Measurements from ENCODE around the gene ARRB1.
"Not testable (repeated sequence)": the region's sequence is repeated elsewhere in the genome, so short reads cannot be mapped to it uniquely, and the experiment has no call there.

Gene ARRB1

GRCh38 chr11:75351541-75351790 is at the start of gene ARRB1:
TSS of gene ARRB1 (minus strand) at chr11:75351661. CDS start at chr11:75351607, 54 bp downstream.
- no peak for DNase-seq (ENCODE audit: low read depth)

DNA sequence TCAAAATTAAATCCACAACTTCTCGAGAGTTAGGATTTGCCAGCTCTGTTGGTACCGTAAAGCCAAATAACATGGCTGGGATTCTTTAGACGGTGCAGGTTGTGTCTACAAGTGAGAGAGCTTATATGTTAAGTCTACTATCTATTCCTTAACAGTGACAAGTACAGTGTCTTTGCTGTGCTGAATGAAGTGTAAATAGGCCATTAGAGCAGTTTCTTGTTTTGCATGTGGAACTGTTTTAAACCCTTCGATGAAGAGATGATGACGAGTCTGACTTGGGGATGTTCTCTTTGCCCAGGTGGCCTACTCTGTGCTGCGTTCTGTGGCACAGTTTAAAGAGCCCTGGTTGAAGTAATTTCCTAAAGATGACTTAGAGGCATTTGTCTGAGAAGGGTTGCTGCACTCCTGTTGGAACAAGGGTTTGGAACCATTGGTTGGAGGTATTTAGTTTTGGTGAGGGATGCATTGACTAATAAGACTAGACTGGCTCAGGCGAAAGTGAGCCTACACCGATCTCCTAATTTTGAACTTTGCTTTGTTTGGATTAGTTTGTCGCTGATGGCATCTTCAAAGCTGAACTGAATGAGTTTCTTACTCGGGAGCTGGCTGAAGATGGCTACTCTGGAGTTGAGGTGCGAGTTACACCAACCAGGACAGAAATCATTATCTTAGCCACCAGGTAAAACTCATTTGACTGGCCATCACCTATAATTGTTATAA is 48.8 kb upstream of the ARRB1 start:
- DNase-seq (ENCODE audit: low read depth): no peak

DNA sequence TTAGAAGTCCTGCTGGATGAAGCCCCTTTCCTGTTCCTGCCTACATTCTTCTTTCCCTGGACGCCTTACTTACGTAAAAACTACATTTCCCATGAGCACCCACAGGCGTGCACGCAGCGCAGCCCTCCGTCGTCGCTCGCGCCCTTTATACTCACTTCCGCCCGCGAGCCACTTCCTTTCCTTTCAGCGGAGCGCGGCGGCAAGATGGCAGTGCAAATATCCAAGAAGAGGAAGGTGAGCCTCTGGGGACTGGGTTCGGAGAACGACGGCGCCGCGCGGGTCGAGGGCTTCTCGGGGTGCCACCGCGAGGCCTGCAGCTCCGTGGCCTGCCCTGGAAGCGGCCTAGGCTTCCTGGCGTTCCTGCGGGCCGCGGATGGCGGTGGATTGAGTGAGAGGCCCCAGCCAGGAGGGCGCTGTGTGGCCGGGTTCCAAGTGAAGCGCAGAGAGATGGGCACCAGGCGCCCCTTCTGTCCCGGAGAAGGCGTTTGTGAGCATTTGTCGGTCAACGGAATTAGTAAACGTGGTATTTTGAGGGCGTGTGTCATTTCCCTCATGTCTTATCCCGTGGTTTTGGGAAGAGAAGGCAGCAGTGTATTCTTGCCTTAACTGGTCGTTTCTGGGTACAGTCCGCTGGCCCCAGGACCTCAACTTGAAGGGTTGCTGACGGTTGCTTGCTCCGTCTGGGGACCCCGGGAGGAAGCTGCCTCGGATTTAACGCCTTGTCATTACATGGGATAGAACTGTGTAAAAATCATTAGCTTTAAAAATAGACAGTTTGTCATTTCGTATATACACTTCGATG is 48.1 kb upstream of the ARRB1 start, which contains the start of gene RPS3:
TSS of gene RPS3 (plus strand) at position 175 of the 802 bp plus-strand sequence. CDS start at position 205, 30 bp downstream.
- peak; percentile 89 for DNase-seq (ENCODE audit: low read depth)

DNA sequence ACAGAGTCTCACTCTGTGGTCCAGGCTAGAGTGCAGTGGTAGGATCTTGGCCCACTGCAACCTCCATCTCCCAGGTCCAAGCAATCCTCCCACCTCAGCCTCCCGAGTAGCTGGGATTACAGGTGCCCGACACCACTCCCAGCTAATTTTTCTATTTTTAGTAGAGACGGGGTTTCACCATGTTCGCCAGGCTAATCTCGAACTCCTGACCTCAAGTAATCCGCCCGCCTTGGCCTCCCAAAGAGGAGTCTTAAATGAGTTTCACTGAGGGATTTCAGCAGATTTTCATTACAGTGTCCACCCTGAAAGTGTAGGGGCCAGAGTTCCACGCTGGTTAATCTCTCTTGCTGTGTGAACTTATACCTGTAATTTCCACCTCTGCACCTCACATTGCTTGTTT is 47.4 kb upstream of the ARRB1 start:
- DNase-seq (ENCODE audit: low read depth): no peak

DNA sequence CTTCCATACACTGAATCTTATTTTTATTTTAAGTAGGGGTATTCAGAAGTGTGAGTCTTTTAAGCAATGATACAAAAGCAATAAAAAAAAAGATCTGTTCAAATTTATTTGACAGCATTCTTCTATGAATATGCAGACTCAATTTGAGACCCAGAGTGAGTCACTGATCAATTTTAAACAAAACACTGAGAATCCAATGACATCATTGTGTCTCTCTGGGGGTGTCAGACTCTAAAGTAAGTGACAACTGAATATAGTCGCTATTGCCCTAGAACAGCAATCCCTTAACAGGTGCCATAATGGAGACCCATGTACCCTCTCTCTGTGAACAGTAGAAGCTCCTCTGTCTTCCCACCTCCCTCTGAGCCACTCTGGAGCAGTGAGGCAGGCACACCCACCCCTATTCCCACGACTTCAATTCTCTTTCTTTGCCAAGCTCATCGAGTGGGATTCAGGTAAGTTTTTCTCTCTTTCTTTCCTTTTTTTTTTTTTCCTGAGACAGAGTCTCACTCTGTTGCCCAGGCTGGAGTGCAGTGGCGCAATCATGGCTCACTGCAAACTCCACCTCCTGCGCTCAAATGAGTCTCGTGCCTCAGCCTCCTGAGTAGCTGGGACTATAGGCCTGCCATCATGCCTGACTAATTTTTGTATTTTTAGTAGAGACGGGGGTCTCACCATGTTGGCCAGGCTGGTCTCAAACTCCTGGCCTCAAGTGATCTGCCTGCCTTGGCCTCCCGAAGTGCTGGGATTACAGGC is 42.8 kb upstream of the ARRB1 start:
- DNase-seq (ENCODE audit: low read depth): no peak

DNA sequence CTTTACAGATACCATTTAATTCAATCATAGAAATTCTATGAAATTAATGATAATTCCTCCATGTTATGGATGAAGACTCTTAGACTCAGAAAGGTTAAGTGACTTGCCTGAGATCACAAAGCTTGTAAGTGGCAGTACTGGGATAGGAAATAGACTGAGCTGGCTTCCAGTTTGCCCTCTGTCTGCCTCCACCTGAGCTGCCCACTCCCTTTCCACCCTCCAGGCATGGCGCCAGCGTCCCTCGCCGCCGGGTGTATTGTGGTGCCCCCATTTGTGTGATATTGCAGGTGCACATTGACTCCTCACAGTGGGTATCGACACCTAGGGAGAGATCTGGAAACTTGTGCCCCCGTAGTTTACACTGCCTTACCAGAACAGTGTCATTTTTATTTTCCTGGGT is 38.5 kb upstream of the ARRB1 start:
- DNase-seq (ENCODE audit: low read depth): no peak

DNA sequence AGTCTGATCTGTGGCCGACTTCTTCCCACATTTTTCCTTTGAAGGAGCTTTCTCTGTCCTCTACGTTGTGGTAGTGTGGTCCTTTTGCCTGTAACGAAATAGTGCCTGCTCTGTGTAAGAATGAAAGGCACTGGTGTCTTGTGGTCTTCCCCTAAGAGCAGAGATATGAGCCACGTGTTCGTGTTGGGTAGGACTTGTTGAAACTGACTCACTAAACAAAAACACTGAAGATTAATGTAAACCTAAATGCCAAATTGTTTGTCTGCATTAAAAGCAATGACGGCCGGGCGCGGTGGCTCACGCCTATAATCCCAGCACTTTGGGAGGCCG is 37.8 kb upstream of the ARRB1 start:
- DNase-seq (ENCODE audit: low read depth): no peak

- DNase-seq (ENCODE audit: low read depth): peak; percentile 58
Observed at GRCh38 chr11:75388386-75389275, 37.2 kb upstream of the ARRB1 start.

- DNase-seq (ENCODE audit: low read depth): no peak
Observed at GRCh38 chr11:75387736-75388294, 36.4 kb upstream of the ARRB1 start.

GRCh38 chr11:75386942-75387630 is 35.6 kb upstream of the ARRB1 start:
- no peak for DNase-seq (ENCODE audit: low read depth)

DNA sequence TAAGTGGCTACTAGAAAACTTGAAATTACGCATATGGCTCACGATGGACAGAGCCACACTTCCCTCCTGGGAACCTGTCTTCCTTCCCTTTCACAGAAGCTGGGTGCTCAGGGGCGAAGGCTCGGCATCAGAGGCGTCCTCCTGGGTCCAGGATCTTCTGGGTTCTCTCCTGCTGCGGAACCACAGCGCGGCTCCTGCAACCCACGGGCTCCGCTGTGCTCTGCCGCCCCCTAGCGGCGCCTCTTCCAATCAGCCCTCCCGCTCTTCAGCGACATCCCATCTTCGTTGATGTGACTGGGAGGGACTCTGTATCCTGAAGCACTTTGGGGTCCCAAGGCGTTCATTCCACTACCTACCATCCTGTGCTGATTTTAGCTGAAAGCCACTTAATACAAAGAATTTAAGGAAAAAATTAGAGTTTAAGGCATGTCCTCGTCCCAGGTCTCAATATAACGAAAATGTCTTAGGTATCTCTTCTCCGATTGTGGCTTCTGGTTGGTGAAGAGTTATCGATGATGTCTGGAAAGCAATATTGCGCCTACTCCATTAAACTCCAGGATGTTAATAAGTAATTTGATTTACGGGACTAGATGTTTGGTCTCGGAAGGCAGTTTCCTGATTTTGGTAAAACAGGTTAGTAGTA is 33.1 kb upstream of the ARRB1 start:
- peak; percentile 44 for DNase-seq (ENCODE audit: low read depth)

DNA sequence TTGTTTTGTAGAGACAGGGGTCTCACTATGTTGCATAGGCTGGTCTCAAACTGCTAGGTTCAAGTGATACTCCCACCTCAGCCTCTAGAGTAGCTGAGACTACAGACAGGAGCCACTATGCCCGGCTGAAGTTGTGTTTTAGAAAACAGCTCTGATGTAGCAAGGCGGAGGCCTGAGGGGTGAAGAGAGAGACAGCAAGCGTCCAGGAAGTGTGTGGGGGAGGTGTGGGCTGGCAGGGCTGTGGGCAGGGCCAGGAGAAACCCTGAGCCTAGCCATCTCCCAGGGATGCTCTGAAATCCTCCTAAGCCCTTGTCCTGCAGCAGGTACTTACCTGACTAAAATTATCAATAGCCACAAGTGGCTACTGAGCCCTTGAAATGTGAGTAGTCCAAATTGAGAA is 31.8 kb upstream of the ARRB1 start:
- DNase-seq (ENCODE audit: low read depth): no peak

DNA sequence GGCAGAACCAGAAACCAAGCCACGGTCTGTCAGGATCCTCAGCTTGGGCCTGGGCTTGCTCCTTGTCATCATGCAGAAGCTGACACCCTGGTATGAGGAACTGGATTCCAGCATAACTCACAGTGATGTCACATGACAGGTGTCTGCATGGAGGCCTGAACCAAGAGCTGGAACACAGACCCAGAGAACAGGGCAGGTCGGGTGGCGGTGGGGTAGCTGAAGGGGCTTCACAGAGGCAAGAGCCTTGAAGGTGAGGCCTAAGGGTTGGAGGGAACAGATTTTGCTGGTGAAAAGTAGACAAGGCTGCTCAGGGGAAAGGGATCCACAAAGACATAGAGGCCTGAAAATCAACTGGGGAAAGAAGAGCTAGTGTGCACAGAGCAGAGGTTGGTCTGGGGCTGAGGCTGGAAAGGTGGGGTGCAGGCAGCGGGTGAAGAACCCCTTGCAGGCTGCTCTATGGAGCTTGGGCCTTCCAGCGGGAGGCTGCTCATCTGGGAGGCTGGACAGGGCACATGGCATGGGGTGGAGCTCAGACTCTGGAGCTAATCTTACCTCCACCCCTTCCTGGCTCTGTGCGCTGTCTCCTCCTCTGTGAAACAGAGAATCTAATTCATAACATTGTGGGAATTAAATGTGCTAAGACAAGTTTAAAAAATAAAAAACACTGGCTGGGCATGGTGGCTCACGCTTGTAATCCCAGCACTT is 29.4 kb upstream of the ARRB1 start:
- no peak for DNase-seq (ENCODE audit: low read depth)

- no peak for DNase-seq (ENCODE audit: low read depth)
Observed at GRCh38 chr11:75380245-75380644, 28.8 kb upstream of the ARRB1 start.

GRCh38 chr11:75378776-75379175 is 27.3 kb upstream of the ARRB1 start:
- not testable (repeated sequence) for DNase-seq (ENCODE audit: low read depth)

GRCh38 chr11:75376175-75376574 is 24.7 kb upstream of the ARRB1 start:
- DNase-seq (ENCODE audit: low read depth): no peak

GRCh38 chr11:75375626-75376025 is 24.2 kb upstream of the ARRB1 start:
- no peak for DNase-seq (ENCODE audit: low read depth)

DNA sequence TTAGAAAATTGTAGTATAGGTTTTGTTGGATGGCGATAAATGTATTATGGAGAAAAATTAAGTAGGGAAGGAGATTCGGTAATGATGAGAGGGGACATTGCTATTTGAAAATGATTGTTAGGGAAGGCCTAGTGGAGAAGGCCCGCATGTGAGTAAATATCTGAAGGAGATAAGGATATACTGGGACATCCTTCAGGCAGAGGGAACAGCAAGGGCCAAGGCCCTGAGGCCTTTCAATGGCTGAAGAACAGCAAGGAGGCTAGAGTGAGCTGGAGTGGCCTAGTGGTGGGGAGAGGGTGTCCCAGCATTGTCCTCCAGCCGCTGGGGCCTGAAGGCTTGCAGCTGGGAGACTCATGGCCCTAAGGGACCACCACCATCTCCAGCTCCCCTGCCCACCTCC is 23.2 kb upstream of the ARRB1 start:
- DNase-seq (ENCODE audit: low read depth): no peak

DNA sequence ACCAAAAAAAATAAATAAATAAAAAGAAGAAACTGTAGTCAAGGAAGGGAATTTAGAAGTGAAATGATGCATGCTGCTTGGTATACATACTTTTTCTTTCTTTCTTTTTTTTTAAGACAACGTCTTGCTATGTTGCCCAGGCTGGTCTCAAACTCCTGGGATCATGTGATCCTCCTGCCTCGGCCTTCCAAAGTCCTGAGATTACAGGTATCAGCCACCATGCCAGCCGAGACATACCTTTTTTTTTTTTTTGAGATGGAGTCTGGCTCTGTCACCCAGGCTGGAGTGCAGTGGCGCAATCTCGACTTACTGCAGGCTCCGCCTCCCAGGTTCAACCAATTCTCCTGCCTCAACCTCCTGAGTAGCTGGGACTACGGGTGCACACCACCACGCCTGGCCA is 21.7 kb upstream of the ARRB1 start:
- DNase-seq (ENCODE audit: low read depth): no peak
